Liver (tissue), 3 donors: ENCODE measurements around the gene DHRS9.

Experiments used
- CTCF ChIP-seq: fragments of 150-350 bp; IDR thresholded peaks from 2 replicates; pipeline ENCODE4 v1.5.1; 2017; ENCODE audit warnings: improper control_type of control experiment, low read depth, low read length; ENCODE audit not compliant: missing input control
- REST ChIP-seq: IDR thresholded peaks from 2 replicates; pipeline ENCODE4 v1.6.1; 2016; ENCODE audit warnings: antibody characterized with exemption, mild to moderate bottlenecking
- SP1 ChIP-seq: IDR thresholded peaks from 2 replicates; pipeline ENCODE4 v1.6.1; 2018; ENCODE audit warnings: antibody characterized with exemption, mild to moderate bottlenecking
- TAF1 ChIP-seq: conservative IDR thresholded peaks from 2 replicates; pipeline ENCODE4 v1.6.1; 2016; ENCODE audit warnings: antibody characterized with exemption, mild to moderate bottlenecking
- YY1 ChIP-seq: IDR thresholded peaks from 2 replicates; pipeline ENCODE4 v1.6.1; 2016; ENCODE audit warnings: antibody characterized with exemption, mild to moderate bottlenecking
- donor health status: healthy.
- donor health status: healthy.

- peak; percentile 76 for TF ChIP-seq CTCF
- no peak for TF ChIP-seq TAF1
- TF ChIP-seq YY1 = no peak
- TF ChIP-seq REST = no peak
- TF ChIP-seq SP1 = no peak
Observed at GRCh38 chr2:169141713-169142352, 72.5 kb downstream of the DHRS9 start.
